Erythroblast (primary cell): Measurements from ENCODE around the gene DAB2IP.

ENCODE experiments used
- GATA1 ChIP-seq: IDR thresholded peaks from 2 replicates; pipeline ENCODE4 v1.6.1; 2011; ENCODE audit warnings: low read depth, mild to moderate bottlenecking, control low read depth, low read length, moderate library complexity
- POLR2A ChIP-seq: IDR thresholded peaks from 2 replicates; pipeline ENCODE4 v1.6.1; 2011; ENCODE audit warnings: mild to moderate bottlenecking, low read length

DNA sequence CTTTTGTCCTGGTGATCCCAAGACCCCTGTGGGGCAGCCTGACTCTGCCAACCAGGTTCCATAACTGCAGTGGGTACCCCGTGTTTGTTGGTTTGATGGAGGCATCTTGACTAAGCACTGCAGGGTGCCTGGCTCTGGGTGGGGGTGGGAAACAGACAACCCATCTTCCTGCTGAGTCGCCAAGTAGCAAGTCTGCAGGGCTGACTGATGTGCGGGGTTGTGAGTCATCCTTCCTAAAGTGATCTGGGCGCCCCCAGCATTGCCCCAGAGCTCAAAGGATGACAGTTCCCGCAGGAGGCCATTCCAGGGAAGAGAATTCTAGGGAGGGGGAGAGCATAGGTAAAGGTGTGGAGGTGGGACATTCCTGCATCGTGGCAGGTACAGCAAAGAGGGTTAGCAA is 23.5 kb downstream of the DAB2IP start:
- TF ChIP-seq POLR2A (no peak), GATA1 (no peak)
